BLaER1 treated with 17β-estradiol and CSF1 and Interleukin-3, amounts not matched to agents 10 nM and 100 nM (cell line): ENCODE measurements around the gene ABCB9.
"Not testable (repeated sequence)": the region's sequence is repeated elsewhere in the genome, so short reads cannot be mapped to it uniquely, and the experiment has no call there.

Experiments
- H3K27ac ChIP-seq, 11 experiments: shearing (Covaris generic); formaldehyde crosslinking; 2 replicates each; pipeline ENCODE4 v1.8.1; 2022
- H3K27me3 ChIP-seq, 11 experiments: shearing (Covaris generic); formaldehyde crosslinking; 2 replicates each; pipeline ENCODE4 v1.8.1; 2022
- H3K36me3 ChIP-seq, 11 experiments: shearing (Covaris generic); formaldehyde crosslinking; 2 replicates each; pipeline ENCODE4 v1.8.1; 2022
- H3K4me1 ChIP-seq, 10 experiments: shearing (Covaris generic); formaldehyde crosslinking; 2 replicates each; pipeline ENCODE4 v1.8.1; 2022
- H3K4me2 ChIP-seq, 11 experiments: shearing (Covaris generic); formaldehyde crosslinking; 2 replicates each; pipeline ENCODE4 v1.8.1; 2022
- H3K4me3 ChIP-seq, 10 experiments: shearing (Covaris generic); formaldehyde crosslinking; 2 replicates each; pipeline ENCODE4 v1.8.1; 2022
- H3K9ac ChIP-seq, 11 experiments: shearing (Covaris generic); formaldehyde crosslinking; 2 replicates each; pipeline ENCODE4 v1.8.1; 2022
- H3K9me3 ChIP-seq, 11 experiments: shearing (Covaris generic); formaldehyde crosslinking; replicated peaks in 1 of 11; 2 replicates each; pipeline ENCODE4 v1.8.1; 2022
- H4K20me1 ChIP-seq, 11 experiments: shearing (Covaris generic); formaldehyde crosslinking; 2 replicates each; pipeline ENCODE4 v1.8.1; 2022
- Cebpa-rat ChIP-seq, 11 experiments: shearing (Covaris generic); IDR thresholded peaks; 2 replicates each; pipeline ENCODE4 v1.8.1; 2022

Gene ABCB9

DNA sequence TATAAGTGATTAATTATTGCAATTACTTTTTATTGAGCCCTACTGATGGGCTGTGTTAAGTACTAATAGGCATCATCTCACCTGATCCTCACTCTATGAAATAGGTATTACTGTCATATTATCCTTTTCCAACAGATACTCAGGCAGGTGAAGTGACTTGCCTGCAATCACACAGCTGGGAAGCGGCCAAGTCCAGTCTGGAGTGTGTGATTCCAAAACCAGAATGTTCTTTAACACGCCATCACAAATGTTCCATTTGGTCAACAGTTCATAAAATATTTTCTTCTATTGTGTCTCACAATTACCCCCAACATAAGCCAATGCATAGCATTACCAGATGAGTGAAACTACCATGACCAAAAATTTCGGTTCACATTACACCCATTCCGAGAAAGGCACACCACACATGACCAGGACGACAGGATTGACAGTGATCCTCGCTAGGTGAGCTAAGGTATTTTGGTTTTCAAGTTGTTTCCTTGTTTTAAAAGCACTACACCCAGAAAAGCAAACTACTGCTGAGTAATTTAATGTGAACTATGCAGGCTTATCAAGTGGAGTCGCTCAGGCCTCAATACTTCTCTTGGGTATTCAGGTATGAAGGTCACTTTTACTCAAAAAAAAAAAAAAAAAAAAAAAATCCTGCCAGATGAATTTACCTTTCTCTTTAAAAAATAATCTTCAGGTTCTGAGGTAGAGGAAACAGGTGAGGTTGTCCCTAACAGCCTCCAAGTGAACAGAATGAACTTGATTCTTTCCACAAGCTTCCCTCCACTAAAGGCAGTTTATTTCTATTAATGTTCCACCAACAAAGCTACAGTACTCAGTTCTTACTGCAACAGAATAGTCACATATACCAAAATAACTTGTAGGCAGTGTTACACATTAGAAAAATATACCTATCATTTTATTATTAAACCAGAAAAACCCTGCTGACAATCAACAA lies 72.8 kb downstream of the ABCB9 start:
- Histone ChIP-seq H3K9ac (peak overlapping the region in 10 of 11 experiments; percentile 92 to 98 (median 96); a peak in 14 of 22 replicates), H3K4me2 (peak overlapping the region; percentile 91 to 100 (median 98)), H3K4me3 (peak overlapping the region; percentile 78 to 94 (median 90); a peak in 17 of 20 replicates), H4K20me1 (peaks cover 7 to 53% (median 37%) of the 10 kb centered on the region in 11 experiments; a peak in 20 of 22 replicates), H3K27ac (peak overlapping the region in 1 of 11 experiments; percentile 92; a peak in 1 of 22 replicates), H3K9me3 (no peaks in the 10 kb centered on the region), H3K4me1 (peaks cover 79 to 92% (median 89%) of the 10 kb centered on the region in 10 experiments), H3K36me3 (peaks cover 0 to 17% (median 0%) of the 10 kb centered on the region in 11 experiments; a peak in 6 of 22 replicates), H3K27me3 (no peaks in the 10 kb centered on the region)
- TF ChIP-seq Cebpa-rat (IDR thresholded peaks at IDR 0.05), result no peak

- H3K27me3 ChIP-seq, H3K9me3 ChIP-seq: not testable (repeated sequence)
- H3K27ac ChIP-seq, result peak overlapping the region in 8 of 11 experiments; percentile 16 to 60 (median 49); a peak in 11 of 22 replicates
- H3K9ac ChIP-seq, result peak overlapping the region in 7 of 11 experiments; percentile 1 to 56 (median 29); a peak in 8 of 22 replicates
- peaks cover 10 to 57% (median 38%) of the 10 kb centered on the region in 11 experiments; a peak in 20 of 22 replicates for H4K20me1 ChIP-seq
- H3K4me1 ChIP-seq, result peaks cover 78 to 92% (median 89%) of the 10 kb centered on the region in 10 experiments
- H3K4me3 ChIP-seq, result peak overlapping the region in 1 of 10 experiments; percentile 21; a peak in 1 of 20 replicates
- peaks cover 0 to 17% (median 0%) of the 10 kb centered on the region in 11 experiments; a peak in 6 of 22 replicates for H3K36me3 ChIP-seq
- peak overlapping the region; percentile 93 to 100 (median 98) for H3K4me2 ChIP-seq
Observed at GRCh38 chr12:122892724-122893123, 73.5 kb downstream of the ABCB9 start.

DNA sequence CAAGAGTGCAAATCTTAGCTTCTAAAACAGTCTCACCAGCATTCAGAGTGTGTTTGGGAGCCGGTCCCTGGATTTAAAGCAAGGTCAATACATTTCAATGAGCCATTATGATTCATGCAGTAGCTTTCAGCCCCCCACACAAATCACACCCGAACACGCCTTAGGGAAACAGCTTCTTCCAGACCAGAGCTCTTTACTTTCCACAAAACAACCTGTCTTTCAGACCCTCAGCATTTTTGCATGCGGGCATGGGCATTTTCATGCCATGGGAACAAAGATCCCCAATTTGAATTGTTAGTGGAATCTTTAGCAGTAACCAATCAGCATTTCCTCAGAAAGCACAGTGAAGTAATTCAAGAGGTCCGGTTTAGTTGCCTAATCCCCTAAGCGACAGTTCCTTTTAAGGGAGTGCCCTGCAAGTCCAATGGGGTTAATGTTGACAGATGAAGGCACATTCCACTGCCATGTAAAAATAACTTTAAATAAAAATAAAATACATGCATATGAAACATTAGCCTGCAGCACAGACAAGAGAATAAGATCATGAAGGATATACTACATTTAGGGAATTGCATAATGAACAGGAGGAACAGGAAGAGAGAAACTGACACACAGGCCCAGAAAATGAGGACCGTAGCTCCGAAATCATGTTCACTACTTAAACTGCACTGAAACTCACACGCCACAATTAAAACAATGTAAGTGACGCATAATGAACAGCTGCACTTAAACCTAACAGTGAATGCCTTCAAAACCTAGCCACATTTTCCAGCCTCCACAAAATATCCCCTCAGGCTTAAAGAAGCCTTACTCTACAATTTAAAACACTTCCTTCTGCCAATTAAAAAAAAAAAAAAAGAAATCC lies 74.4 kb downstream of the ABCB9 start:
- peak overlapping the region in 3 of 10 experiments; percentile 15 to 32 (median 21); a peak in 2 of 20 replicates for H3K4me3 ChIP-seq

DNA sequence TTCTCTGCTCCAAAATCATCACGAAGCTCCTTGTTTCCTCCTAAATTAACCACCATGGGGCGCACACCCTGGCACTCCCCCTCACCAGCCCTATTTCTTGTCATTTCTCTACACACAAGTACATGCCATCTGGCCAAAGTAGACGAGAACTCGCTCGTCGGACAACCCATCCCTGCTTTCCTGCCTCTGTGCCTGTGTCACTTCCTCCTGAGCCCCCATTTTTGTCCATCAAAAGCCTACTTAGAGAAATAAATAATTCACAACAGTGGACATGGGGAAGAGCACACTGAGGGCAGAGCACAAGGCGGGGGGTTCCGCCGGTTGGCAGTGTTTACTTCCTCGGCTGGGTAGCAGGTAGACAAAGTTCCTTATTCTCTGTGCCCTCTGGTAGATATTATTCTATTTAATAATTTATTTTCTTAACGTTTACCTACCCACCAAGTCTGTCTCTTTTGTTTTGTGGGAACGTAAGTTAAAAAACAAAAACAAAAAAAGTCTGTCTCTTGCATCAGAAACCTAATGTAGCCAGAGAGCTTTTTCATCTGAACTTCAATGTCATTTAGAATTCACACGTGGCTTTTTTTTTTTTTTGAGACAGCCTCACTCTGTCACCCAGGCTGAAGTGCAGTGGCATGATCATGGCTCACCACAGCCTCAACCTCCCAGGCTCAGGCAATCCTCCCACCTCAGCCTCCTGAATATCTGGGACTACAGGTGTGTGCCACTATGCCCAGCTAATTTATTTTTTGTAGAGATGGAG lies 76.3 kb downstream of the ABCB9 start:
- Histone ChIP-seq H3K4me2 (peak overlapping the region; percentile 93 to 100 (median 98)), H3K4me3 (peak overlapping the region in 3 of 10 experiments; percentile 13 to 51 (median 26); a peak in 5 of 20 replicates), H3K36me3 (peaks cover 0 to 17% (median 0%) of the 10 kb centered on the region in 11 experiments; a peak in 6 of 22 replicates), H4K20me1 (peaks cover 15 to 77% (median 51%) of the 10 kb centered on the region in 11 experiments; a peak in 20 of 22 replicates), H3K9ac (peak overlapping the region; percentile 8 to 76 (median 71); a peak in 18 of 22 replicates), H3K9me3 (no peaks in the 10 kb centered on the region), H3K4me1 (peaks cover 92 to 100% (median 97%) of the 10 kb centered on the region in 10 experiments), H3K27ac (peak overlapping the region in 10 of 11 experiments; percentile 76 to 86 (median 82); a peak in 20 of 22 replicates), H3K27me3 (no peaks in the 10 kb centered on the region)
- no peak for TF ChIP-seq Cebpa-rat (IDR thresholded peaks at IDR 0.05)

More for the DNA sequence above, 74.4 kb downstream of the ABCB9 start:
- H3K4me2 ChIP-seq, result peak overlapping the region; percentile 93 to 100 (median 98)
- H3K4me1 ChIP-seq, result peaks cover 80 to 92% (median 89%) of the 10 kb centered on the region in 10 experiments
- peaks cover 14 to 65% (median 46%) of the 10 kb centered on the region in 11 experiments; a peak in 20 of 22 replicates for H4K20me1 ChIP-seq
- no peak for TF ChIP-seq Cebpa-rat (IDR thresholded peaks at IDR 0.05)
- H3K27ac ChIP-seq, result peak overlapping the region; percentile 11 to 60 (median 43); a peak in 17 of 22 replicates
- H3K9me3 ChIP-seq, result no peaks in the 10 kb centered on the region
- H3K9ac ChIP-seq, result peak overlapping the region; percentile 1 to 56 (median 29); a peak in 14 of 22 replicates
- H3K27me3 ChIP-seq, result no peaks in the 10 kb centered on the region
- peaks cover 0 to 17% (median 0%) of the 10 kb centered on the region in 11 experiments; a peak in 6 of 22 replicates for H3K36me3 ChIP-seq

- peak overlapping the region; percentile 19 to 59 (median 42); a peak in 19 of 20 replicates for H3K4me3 ChIP-seq
- TF ChIP-seq Cebpa-rat (IDR thresholded peaks at IDR 0.05), result peak in 7 of 11 experiments; percentile 17 to 56 (median 32); a peak in 6 of 22 replicates
Observed at GRCh38 chr12:122888232-122888752, 78.0 kb downstream of the ABCB9 start.

DNA sequence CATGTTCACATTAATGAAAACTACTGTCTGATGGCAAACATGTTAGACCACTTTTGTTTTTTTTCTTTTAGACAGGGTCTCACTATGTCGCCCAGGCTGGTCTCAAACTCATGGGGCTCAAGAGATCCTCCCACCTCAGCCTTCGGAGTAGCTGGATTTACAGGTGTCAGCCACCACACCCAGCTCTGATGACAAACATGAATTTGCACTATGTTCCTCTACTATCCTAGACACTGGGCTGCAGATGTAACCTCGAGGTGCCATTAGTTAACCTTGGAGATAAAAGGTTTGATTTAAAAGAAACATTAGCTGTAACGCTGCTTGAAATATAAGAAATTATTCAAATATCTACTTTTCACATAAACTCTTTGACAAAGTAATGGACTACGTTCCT lies 78.4 kb downstream of the ABCB9 start:
- Histone ChIP-seq H4K20me1 (peaks cover 21 to 79% (median 43%) of the 10 kb centered on the region in 11 experiments; a peak in 18 of 22 replicates), H3K9me3 (no peaks in the 10 kb centered on the region), H3K9ac (peak overlapping the region; percentile 53 to 76 (median 71); a peak in 21 of 22 replicates), H3K27ac (peak overlapping the region; percentile 35 to 86 (median 81); a peak in 21 of 22 replicates), H3K4me1 (peaks cover 92 to 100% (median 98%) of the 10 kb centered on the region in 10 experiments), H3K27me3 (no peaks in the 10 kb centered on the region), H3K36me3 (peaks cover 0 to 4% (median 0%) of the 10 kb centered on the region in 11 experiments; a peak in 3 of 22 replicates), H3K4me2 (peak overlapping the region; percentile 93 to 100 (median 98)), H3K4me3 (peak overlapping the region in 9 of 10 experiments; percentile 30 to 59 (median 42); a peak in 16 of 20 replicates)
- TF ChIP-seq Cebpa-rat (IDR thresholded peaks at IDR 0.05), result no peak

More at GRCh38 chr12:122888232-122888752, 78.0 kb downstream of the ABCB9 start:
- Histone ChIP-seq H3K9ac (peak overlapping the region; percentile 53 to 76 (median 71); a peak in 21 of 22 replicates), H3K36me3 (peaks cover 0 to 9% (median 0%) of the 10 kb centered on the region in 11 experiments; a peak in 6 of 22 replicates), H3K4me2 (peak overlapping the region; percentile 93 to 100 (median 98)), H3K27ac (peak overlapping the region; percentile 35 to 86 (median 81); a peak in 21 of 22 replicates), H3K9me3 (no peaks in the 10 kb centered on the region), H3K4me1 (peaks cover 92 to 100% (median 98%) of the 10 kb centered on the region in 10 experiments), H4K20me1 (peaks cover 21 to 79% (median 43%) of the 10 kb centered on the region in 11 experiments; a peak in 18 of 22 replicates), H3K27me3 (no peaks in the 10 kb centered on the region)
